ENCODE measurements around the gene DDX10. TPM values are rescaled to one million over a fixed set of nuclear protein-coding genes. Genes with fewer than 3 reads are reported as not detected.

Gene DDX10
- total and polyA plus RNA-seq, 9 of the 15 experiments (the other 6 are each of a cell fraction or from before 2014, with no cell fraction given): 33.9 to 94.6 (median 50.7) TPM

DNA sequence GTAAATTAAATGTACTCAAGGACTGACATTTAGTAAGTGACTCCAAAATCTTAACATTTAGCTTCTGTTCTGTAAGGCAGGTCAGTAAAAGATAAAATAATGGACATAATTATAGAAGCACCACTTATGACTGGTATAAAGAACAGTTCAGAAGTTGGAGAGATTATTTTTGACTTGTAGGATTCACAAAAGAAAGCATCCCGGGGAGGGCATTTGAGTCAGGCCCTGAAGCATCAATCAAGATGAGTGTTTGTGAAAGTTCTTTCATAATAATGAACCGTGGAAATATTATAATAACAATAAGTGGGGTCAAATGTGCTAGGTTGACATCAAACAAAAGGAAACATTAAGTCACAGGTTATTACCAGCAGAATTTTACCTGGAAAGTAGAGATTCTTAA lies 201.9 kb downstream of the DDX10 start:
- ATAC-seq: no peak
- Histone ChIP-seq H3K4me1 (replicated peaks in 1 of 2; ENCODE audit: control insufficient read depth in 2 of 2, insufficient read depth in 2 of 2, low read length in 2 of 2) (no peaks in the 10 kb centered on the region; a peak in 1 of 5 replicates), H3K79me2 (ENCODE audit: control insufficient read depth, insufficient read depth, low read length) (no peaks in the 10 kb centered on the region), H3K9ac (ENCODE audit: insufficient read depth in 1 of 2, low read depth in 2 of 2, low read length in 2 of 2) (no peak overlapping the region), H3K9me1 (ENCODE audit: control insufficient read depth, insufficient read depth, low read length) (no peaks in the 10 kb centered on the region), H3K9me3 (replicated peaks; ENCODE audit: control insufficient read depth, insufficient read depth, low read depth, low read length) (no peaks in the 10 kb centered on the region), H3K4me2 (ENCODE audit: insufficient read depth, low read length) (no peak overlapping the region), H2AFZ (ENCODE audit: low read depth, low read length) (no peak overlapping the region), H3K36me3 (ENCODE audit: control insufficient read depth, insufficient read depth, low read length) (no peaks in the 10 kb centered on the region), H3K27ac (ENCODE audit: extremely low read depth, low read depth, low read length) (no peak overlapping the region), H3K4me3 (no peak overlapping the region), H3K27me3 (ENCODE audit: control insufficient read depth in 2 of 2, insufficient read depth in 2 of 2, low read length in 2 of 2) (no peaks in the 10 kb centered on the region), H4K20me1 (replicated peaks; ENCODE audit: control insufficient read depth, insufficient read depth, low read length) (no peaks in the 10 kb centered on the region)
- ChIA-PET CTCF (ENCODE audit: low intra/inter-chr PET ratio) (no interaction called here), POLR2A (interaction anchor here (1.4 kb wide), 1 partner anchor 12 kb away, joined by 4 read pairs; no protein-coding TSS in a partner anchor)
- WGBS (ENCODE audit: insufficient coverage, low coverage, missing lambda C conversion rate): 79% methylated on average over 2 of the region's 2 CpGs
- TF ChIP-seq ZNF121 (CRISPR knock-in tag; conservative IDR thresholded peaks at IDR 0.05) (no peak), POLR2AphosphoS2 (IDR thresholded peaks at IDR 0.05; ENCODE audit: low read length) (no peak), L3MBTL2 (IDR thresholded peaks at IDR 0.05) (no peak), NFIX (CRISPR knock-in tag; IDR thresholded peaks at IDR 0.05; ENCODE audit: low read depth) (no peak), ZNF830 (CRISPR knock-in tag; IDR thresholded peaks at IDR 0.05) (no peak), PYGO2 (tag; IDR thresholded peaks at IDR 0.05) (no peak), HNRNPUL1 (IDR thresholded peaks at IDR 0.05; ENCODE audit: low read length) (no peak), ZNF165 (CRISPR knock-in tag; IDR thresholded peaks at IDR 0.05; ENCODE audit: borderline replicate concordance) (no peak), ZNF140 (CRISPR knock-in tag; IDR thresholded peaks at IDR 0.05) (no peak), EZH2 (IDR thresholded peaks at IDR 0.05; ENCODE audit: borderline replicate concordance, low read depth, low read length) (no peak), PCBP1 (IDR thresholded peaks at IDR 0.05; ENCODE audit: low read depth, low read length, poor library complexity, severe bottlenecking) (no peak), RAD51 (IDR thresholded peaks at IDR 0.05; ENCODE audit: borderline replicate concordance, low read depth) (no peak)
- TF ChIP-seq, protein P1, sequence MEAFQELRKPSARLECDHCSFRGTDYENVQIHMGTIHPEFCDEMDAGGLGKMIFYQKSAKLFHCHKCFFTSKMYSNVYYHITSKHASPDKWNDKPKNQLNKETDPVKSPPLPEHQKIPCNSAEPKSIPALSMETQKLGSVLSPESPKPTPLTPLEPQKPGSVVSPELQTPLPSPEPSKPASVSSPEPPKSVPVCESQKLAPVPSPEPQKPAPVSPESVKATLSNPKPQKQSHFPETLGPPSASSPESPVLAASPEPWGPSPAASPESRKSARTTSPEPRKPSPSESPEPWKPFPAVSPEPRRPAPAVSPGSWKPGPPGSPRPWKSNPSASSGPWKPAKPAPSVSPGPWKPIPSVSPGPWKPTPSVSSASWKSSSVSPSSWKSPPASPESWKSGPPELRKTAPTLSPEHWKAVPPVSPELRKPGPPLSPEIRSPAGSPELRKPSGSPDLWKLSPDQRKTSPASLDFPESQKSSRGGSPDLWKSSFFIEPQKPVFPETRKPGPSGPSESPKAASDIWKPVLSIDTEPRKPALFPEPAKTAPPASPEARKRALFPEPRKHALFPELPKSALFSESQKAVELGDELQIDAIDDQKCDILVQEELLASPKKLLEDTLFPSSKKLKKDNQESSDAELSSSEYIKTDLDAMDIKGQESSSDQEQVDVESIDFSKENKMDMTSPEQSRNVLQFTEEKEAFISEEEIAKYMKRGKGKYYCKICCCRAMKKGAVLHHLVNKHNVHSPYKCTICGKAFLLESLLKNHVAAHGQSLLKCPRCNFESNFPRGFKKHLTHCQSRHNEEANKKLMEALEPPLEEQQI (IDR thresholded peaks at IDR 0.05): no peak
- TF ChIP-seq, protein P2, sequence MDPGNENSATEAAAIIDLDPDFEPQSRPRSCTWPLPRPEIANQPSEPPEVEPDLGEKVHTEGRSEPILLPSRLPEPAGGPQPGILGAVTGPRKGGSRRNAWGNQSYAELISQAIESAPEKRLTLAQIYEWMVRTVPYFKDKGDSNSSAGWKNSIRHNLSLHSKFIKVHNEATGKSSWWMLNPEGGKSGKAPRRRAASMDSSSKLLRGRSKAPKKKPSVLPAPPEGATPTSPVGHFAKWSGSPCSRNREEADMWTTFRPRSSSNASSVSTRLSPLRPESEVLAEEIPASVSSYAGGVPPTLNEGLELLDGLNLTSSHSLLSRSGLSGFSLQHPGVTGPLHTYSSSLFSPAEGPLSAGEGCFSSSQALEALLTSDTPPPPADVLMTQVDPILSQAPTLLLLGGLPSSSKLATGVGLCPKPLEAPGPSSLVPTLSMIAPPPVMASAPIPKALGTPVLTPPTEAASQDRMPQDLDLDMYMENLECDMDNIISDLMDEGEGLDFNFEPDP (CRISPR knock-in tag; IDR thresholded peaks at IDR 0.05): no peak
- no peak for DNase-seq (ENCODE audit: extremely low read depth in 1 of 4, low spot score in 3 of 4)
- intact Hi-C loops (cut with micrococcal nuclease): no loop called here
- no peak for FAIRE-seq
- in situ Hi-C loops (cut with MboI): no loop called here
- BruUV-seq (replicated peaks): no TSS peak
